SIG-M5 (cell line): ENCODE measurements around the gene POLN.
"Not testable (repeated sequence)": the region's sequence is repeated elsewhere in the genome, so short reads cannot be mapped to it uniquely, and the experiment has no call there.

Source experiments
- DNase-seq: peaks from one replicate; lab custom pipeline; 2025; lab: John Stamatoyannopoulos, UW

POLN gene

DNA sequence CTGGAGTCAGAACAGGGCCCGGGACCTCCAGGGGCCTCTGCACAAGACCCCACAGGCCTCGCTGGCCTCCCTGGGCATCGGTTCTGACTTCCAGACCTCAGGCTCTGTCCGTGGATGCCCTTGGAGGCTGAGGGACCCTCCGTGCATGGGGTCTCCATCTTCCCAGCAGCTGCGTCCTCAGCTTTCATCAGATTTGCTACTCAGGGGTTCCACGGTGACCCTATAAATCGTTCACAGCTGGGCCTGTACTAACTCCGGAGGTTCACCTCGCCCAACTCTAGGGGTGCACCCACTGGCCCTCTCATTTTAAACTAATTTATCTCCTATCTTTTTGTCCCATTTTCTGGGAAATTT is 33.1 kb upstream of the POLN start:
- not testable (repeated sequence) for DNase-seq

DNA sequence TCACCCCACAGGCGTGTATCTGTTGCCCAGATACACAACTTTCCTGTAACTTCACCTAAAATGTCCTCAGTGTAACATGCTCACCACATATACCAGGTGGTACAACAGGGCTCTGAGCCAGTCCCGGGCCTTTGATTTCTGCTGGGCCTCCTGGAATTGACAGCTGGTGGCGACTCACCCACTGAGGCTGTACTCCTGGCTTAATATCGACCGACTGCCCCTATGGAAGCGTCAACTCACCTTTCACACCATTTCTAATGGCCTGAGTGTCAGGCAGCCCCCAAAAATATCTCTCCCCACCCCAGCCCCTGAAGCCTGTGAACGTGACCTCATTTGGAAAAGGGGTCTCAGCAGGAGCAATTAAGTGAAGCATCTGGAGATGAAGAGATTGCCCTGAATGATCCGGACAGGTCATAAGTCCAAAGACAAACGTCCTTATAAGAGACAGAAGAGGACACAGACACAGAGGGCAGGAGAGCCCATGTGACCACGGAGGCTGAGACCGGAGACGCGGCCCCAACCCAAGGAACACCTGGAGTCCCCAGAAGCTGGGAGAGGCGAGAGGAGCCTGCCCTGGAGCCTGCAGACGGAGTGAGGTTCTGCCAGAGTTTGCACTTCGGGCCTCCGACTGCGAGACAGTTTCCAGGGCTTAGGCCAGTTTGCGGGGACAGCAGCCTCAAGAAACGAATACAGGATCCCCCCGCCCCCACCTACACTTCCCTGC is 32.6 kb upstream of the POLN start:
- no peak for DNase-seq

DNA sequence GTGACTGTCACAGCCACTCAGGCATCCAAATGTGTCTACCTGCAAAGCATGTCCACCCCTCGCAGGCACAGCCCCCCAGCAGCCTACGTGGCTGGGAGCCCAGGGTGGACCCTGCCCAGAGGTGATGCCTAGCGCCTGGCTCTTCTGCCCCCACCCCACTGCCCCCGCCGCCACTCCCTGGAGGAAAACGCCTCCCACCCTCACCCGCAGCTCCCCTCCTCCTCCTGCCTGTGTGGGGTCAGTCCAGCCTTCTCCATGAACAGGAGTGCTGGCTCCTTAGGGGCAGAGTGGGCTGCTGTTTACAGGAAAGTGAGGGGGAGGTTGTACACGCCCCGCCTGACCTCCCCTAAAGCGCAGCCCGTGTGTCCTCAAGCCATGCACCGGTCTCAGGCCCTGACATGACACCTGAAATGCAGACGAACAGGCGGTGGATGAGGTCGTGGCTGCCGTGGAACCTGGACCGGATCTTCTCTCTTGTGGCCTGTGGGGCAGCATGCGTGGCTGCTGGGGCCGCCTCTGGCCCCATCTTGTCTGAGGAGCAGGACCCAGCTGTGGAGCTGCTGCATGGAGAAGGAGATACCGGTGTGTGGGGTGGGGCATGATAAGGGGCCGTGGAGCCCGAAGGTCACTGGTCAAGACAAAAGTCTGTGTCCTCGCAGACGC is 31.9 kb upstream of the POLN start:
- no peak for DNase-seq

DNA sequence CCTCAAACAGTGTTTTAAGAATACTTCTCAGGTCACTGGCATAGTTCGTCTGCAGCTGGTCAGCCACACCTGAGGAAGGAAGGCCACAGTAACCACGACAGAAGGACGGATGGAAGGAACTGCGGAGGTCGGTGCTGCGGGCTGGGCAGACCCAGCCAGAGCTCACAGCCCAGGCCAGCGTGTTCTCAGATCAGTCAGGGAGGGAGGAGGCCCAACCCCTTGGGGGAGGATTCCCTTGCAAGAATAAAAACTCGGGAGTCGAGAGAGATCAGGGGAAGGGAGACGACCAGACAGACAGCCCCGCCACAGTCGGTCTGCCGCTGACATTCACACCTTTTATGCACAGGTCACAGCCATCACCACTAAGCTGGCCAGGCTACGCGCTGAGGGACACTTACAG is 31.3 kb upstream of the POLN start:
- DNase-seq, result no peak

DNA sequence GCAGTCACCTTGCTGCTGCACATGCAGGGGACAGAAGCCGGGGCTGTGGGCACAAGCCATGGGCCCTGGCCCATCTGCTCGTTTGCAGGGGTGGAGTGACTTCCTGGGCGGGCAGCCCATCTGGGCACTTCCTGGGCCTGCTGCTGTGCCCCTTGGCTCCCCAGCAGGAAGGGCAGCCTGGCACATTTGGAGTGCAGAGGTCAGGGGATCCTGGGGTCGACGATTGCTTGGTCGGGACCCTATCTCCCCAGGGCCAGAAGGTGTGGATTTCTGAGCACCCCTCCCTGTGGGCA is 30.9 kb upstream of the POLN start:
- no peak for DNase-seq

DNA sequence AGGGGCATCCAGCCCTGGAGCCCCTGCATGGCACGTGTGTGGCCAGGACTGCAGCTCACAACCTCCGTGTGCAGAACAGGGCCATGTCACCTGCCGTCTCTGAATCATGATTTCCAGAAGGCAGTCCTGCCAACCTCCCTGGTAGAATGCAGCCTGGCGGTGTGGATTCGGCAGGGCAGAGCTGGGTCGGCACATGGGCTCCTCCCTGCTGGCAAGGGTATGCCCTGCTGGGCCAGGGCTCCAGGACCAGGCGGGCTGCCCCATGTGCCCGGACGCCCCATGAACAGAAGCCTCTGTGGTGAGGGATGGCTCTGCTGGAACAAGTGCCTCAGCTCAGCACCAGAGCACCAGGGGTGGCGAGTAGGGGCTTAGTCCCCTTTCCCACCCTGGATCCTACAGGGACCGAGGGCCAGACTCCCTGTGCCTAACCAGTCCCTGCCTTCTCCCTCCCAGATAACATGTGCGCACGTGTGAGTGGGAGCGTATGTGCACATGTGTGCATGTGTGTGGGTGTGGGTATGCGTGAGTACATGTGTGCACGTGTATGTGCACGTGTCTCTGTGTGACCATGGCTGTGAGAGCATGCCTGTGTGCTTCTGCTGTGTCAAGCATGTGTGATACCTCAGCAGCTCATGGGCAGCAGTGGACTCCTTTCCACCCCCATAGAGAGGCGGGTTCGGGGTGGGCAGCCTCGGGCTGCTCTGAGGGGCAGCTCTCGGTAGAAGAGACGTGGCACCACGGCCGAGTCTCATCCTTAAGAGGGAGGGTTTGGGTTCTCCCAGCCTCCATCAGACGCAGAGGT is 30.3 kb upstream of the POLN start:
- no peak for DNase-seq

DNA sequence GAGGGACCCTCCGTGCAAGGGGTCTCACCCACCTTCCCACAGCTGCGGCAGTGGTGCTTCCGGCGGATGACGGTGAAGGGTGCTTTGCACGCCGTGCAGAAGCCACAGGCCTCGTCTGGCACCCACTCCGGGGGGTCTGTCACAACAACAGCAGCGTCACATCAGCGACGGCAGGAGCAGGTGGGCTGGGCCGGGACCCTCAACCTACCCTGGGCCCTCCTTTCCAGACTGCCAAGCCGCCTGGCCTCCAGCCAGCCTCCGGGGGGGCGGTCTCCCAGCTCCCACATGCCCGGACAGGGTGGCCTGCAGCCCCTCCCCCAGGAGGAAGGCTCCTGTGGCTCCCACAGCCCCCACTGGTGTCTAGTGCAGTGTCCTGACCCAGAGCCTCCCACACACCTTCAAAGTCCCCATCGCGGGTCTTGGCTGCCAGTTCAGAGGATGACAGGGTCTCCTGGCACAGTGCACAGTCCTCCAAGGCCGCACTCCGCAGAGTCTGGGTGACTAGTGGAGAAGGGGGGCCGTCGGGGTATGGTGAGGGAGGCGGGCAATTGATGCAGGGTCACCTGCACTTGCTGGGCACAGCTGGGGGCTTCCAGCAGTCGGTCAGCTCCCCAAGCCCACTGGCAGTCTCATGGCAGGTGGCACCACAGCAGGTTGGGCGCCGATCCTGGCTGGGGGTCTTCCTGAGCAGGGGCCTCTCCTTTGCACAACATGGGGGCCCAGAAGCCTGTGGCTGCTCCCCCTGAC is 29.5 kb upstream of the POLN start:
- DNase-seq, result no peak

DNA sequence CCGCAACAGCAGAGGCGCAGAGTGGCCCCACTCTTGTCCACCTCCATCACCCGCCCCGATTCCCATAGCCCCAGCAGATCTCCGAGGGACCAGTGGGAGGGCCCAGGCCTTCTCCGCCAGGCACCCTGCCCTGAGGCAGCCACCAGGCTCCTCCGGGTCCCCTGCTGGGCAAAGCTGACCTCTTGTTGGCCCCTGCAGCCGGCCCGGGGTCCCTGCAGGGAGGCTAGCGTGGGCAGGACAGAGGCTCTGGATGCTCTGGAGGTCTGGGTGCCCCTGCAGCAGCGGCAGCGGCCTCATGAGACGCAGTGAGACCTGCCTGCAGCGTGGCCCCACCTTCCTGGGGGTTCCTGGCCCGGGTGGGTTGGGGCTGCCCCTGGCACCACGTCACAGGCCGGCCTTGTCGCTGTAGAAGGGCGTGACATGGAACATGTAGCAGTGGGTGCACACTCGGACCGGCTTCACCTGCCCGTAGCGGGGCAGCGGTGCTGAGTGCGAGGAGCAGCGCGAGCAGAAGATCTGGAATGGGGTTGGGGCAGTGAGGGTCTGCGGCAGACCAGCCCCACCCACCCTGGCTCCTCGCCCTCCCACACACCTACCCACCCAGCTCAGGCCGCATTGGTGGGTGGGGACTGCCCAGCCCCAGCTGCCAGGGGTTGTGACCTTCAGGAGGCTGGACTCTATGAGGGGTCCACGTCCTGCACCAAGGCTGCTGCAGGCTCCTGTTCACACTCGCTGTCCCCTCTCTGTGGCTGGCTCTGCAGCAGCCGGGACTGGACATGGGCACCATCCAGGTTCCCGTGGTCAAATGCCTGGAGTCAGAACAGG is 28.6 kb upstream of the POLN start:
- no peak for DNase-seq

DNA sequence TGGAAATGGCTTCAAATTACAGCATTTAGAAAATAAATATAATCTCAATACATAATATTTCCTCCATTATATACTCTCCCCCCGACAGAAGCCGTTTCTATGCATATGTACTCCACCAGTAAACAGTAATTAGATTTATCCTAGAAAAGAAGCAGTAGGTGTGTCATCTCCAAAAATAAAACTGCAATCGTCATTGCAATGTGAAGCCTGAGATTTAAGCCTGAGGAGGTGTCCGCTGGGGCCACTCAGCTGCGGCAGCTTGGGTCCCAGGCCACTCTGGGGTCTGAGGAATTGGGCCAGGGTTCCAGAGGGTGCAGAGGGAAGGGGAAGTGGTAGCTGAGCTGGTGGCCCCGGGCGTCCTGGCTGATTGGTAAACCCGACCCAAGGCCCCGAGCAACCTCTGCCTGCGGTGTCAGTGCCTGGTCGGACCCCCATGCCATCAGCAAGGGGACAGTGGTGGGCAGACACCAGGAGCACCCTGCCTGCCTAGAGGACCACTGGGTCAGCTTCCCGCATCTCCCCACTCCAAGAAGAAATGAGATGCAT is 27.8 kb upstream of the POLN start:
- DNase-seq, result no peak

DNA sequence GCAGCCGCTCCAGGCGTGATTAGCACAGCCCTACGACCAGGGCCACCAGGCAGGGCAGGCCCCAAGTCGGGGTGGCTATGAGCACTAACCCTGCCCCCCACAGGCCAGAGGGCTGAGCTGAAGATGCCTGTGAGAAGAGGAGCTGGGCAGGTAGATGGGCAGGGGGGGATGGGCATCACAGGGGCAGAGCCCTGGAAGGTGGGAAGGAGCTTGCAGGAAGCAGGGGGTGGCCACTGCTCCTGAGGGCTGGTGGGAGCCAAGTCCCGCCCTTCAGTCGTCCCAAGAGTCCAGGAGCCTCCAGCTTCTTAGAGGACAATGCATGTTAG is 27.2 kb upstream of the POLN start:
- no peak for DNase-seq

DNA sequence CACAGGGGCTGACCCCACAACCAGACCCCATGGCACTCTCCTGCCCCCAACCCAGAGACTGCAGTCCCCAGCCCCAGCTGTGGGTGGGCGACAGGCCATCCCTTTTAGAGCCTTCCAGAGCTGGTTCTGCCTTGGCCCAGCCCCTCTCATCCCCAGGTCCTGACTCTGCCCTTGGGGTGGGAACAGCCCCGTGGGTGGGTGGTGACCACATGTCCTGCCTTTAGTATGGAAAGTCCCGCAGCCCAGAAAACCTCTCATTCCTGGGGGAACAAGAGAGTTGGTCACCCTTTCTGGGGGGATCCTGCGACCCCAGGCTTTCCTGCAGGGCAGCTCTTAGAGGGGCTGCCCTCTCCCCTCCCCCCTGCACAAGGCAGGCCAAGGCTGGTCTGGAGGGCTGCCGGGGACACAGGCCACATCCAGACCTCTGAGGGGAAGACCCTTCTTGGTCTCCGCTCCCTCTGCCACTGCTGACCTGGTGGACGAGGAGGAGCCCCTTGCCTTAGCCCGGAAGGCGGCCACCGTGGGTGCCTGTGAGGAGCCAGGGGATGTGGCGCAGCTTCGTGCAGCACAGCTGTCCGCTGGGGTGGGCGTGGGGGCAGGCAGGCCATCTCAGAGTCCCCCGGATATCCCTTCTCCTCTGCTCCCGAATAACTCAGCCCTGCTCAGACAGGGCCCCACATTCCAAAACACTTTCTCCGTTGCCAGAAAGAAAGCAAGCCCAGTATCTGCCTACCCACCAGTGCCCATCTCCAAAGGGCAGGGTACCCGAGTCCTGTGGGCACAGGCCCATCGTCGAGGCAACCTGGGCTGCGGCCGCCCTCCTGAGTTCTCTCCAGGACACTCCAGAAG is 26.7 kb upstream of the POLN start:
- DNase-seq, result no peak

DNA sequence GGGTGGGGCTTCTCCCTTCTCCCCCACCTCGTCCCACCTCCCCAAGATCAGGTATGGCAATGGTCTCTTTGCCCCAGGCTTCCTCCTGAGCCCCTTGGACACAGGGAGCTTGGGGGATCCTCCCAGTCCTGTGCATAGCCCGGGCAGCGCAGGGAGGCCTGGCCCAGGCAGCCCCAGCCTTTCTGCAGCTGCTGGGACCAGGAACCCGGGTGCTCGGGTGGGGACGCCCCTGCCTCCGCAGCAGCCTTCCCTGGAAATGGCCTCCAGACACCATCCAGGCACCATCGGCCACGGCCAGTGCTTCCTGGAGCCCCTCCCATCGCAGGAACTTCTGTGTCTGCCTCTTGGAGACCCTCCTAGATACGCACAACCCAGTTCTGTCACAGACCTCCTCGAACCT is 25.9 kb upstream of the POLN start:
- DNase-seq, result no peak

DNA sequence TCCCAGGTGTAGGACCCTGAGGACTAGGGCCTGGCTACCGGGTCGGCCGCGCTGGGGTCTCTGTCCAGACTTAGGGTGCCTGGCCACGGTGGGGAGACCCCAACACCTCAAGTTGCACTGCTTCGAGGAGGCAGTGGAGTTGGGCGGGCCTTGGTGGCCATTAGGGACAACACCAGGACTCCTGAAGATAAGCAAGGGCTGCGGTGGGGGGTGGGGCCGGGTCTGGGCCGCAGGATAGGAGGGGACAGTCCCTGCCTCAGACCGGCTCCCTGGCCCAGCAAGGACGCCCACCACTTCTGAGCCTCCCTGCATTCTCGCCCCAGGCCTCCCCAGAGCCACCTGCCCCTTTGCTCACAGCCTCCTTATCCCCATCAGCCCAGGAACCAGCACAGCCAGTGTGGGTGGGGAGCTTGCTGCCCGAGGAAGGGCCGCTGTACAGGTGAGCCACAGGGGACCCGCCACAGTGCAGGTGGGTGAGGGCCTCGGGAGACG is 25.4 kb upstream of the POLN start:
- no peak for DNase-seq

DNA sequence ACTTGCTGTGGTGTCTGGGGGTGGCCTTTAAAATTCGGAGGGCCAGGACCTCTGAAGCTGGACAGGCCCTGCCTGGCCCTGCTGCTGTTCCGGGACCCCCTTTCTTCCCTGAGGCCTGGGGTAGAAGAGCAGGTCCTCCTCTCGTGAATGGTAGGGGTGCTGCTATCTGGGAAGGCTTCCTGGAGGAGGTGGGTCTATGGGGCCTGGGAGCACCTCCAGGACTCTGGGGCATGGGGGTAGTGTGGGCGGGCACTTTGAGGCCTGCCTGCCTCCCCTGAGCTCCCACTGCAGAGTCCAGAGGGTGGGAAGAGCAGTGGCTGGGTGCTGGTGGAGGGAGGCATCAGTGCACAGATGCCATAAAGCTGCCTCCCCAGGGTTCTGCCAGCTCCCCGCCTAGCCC is 24.9 kb upstream of the POLN start:
- no peak for DNase-seq

DNA sequence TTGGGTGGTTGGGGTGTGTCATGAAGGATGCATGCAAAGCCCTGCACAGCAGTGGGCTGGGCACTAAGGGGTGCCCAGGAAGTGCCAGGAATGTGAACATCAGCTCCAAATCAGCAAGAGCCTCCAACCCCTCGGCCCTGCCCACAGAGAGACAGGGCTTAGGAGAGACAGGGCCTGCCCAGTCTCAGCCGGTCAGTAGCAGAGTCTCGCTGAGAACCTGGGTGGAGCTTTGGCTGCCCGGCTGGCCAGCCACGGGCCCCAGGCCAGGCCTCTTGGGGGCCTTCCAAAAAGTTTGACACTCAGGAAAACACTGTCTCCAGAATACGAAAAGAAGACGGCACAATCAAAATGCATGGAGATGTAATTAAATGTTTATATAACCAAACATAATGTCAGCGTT is 24.3 kb upstream of the POLN start:
- no peak for DNase-seq

DNA sequence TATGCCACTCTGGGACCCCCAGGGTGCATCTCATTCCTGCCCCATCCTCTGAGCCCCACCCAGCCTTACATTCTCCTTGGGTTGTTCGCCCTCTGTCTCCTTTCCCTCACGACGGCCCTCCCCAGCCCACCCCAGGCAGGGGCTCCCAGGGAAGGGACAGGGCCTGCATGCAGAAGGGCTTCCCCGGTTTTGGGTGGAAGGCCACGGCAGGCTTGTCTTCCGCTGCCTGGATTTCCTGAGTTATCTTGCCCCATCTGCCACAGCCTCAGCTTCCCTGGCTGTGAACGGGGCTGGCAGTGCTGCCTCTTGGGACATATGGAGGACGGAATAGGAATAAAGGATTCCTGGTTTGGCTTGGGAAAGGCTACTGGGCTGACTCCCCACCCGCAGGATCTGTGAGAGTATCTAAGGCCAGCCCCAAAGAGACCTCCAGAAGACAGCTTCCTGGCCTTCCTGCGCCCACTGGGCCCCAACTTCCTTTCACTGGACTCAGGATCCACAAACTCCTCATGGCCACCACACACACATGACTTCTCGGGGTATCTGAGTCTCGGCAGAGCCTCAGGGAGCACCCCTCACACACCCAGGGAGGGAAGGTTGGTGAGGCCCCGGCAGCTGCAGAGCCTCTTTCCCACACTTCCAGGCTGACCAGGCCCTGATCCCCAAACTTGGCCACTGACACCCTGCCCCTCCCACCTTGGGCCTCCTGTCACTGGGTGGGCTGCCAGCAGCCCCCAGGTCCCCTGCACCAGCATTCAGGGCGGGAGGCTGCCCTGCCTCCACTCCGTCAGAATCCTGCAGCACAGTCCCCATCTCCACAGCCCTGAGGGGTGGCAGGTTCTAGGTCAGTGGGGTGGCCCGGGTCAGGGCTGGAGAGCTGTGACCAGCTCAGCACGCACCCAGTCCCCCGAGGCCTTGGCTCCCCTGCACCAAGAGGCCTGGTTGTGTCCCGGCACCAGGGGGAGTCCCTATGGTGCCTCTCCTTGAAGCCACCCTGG is 23.5 kb upstream of the POLN start:
- no peak for DNase-seq

DNA sequence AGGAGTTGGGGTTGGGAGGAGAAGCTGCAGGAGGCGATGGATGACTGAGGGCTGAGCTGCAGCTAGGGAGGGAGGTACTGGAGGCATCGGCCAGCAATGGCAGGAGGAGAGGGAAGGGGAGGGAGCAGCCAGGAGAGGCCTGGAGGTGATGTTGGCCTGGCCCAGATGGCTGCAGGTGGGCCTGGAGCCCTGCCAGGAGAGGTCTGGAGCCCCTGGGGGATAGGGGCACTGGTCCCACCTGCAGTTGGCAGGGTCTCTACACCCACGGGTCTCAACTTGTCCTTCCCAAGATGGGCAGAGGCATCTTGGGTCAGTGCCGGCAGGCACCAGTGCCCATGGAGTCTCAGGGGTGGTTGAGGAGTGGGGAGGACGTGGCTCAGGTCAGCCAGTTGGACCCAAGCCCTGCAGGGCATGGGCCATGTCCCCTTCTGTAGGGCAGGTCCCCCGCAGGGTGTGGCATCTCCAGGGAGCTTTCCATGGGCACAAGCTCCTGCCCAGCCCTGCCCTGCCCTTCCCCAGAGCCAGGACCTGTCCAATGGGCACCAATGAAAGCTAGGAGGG is 22.6 kb upstream of the POLN start:
- DNase-seq, result no peak

DNA sequence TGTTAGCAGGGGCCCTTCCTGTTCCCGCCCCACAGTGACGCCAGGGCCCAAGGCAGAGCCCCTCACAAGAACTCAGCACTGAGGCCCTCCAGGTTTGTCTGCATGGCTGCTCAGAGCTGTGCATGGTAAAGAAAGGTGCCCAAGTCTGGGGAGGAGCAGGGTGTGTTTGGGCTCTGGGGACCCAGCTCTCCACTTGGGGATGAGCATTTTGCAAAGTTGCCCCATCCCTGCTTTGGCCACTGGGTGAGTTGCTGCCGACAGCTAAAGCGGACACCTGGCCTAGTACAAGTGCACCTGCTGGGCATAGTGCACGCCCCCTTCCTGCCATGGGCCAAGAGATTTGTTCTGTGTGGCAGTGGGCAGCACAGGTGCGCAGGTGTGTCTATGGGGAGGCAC is 22.0 kb upstream of the POLN start:
- DNase-seq, result no peak

DNA sequence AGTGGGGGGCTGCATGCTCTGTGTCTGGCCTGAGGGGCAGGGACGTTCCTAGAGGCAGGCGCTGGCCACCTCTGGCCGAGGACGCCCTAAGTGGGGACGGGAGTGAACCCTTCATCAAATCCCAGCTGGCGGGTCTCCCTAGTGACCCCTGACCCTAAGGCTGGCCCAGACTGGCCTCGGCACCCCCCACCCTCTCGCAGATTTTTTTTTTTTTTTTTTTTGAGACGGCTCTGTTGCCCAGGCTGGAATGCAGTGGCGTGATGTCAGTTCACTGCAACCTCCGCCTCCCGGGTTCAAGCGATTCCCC is 21.0 kb upstream of the POLN start:
- no peak for DNase-seq
